HEK293 (cell line): ENCODE measurements around the gene EPG5.

ENCODE experiments used
- CTCF ChIA-PET: fragments of 350-600 bp; formaldehyde crosslinking; extraction: SDS; loops from one replicate; lab custom pipeline; 2021; ENCODE audit warnings: antibody characterized with exemption; lab: Yijun Ruan, JAX
- POLR2A ChIA-PET: fragments of 300-600 bp; formaldehyde crosslinking; extraction: SDS; loops from one replicate; lab custom pipeline; 2020; ENCODE audit warnings: antibody characterized with exemption, inconsistent platforms; lab: Yijun Ruan, JAX
- H3K27ac ChIP-seq: fragments of 200-500 bp; sonication (Bioruptor generic); 2 replicates; pipeline ENCODE4 v1.5.1; 2014; ENCODE audit warnings: low read depth, low read length, control low read depth, inconsistent platforms; ENCODE audit errors: extremely low read depth
- H3K36me3 ChIP-seq, 2 experiments: fragments of 200-500 bp in 1 of 2; sonication (Bioruptor generic) in 1 of 2; 1 replicate in 1 of 2; 2 replicates in 1 of 2; pipeline ENCODE4 v1.5.1; 2014 to 2017; ENCODE audit warnings: inconsistent platforms in 2 of 2, low read length in 2 of 2; ENCODE audit not compliant: control insufficient read depth in 2 of 2, insufficient read depth in 1 of 2
- H3K4me1 ChIP-seq: fragments of 200-500 bp; sonication (Bioruptor generic); 2 replicates; pipeline ENCODE4 v1.5.1; 2014; ENCODE audit warnings: mild to moderate bottlenecking, low read length, inconsistent platforms; ENCODE audit not compliant: control insufficient read depth, insufficient read depth
- H3K4me3 ChIP-seq: 2 replicates; pipeline ENCODE4 v1.5.1; 2011; ENCODE audit warnings: low read depth, mild to moderate bottlenecking, control low read depth, low read length, moderate library complexity
- H3K9me3 ChIP-seq: fragments of 200-500 bp; sonication (Bioruptor generic); 2 replicates; pipeline ENCODE4 v1.5.1; 2014; ENCODE audit warnings: low read depth, low read length, inconsistent platforms; ENCODE audit not compliant: control insufficient read depth, insufficient read depth
- BCL11A ChIP-seq: fragments of 450-650 bp; formaldehyde crosslinking; IDR thresholded peaks from 2 replicates; pipeline ENCODE4 v1.5.1; 2016; ENCODE audit warnings: low read depth, missing biosample characterization, missing genetic modification characterization
- ELK4 ChIP-seq: IDR thresholded peaks from 2 replicates; pipeline ENCODE4 v1.6.1; 2011; ENCODE audit warnings: mild to moderate bottlenecking, low read depth, low read length, borderline replicate concordance
- IKZF3 ChIP-seq: fragments of 450-650 bp; IDR thresholded peaks from 2 replicates; pipeline ENCODE4 v1.5.0; 2018; ENCODE audit warnings: missing biosample characterization, mild to moderate bottlenecking, missing genetic modification characterization, moderate library complexity
- MEIS1 ChIP-seq: sonication (generic); formaldehyde crosslinking; IDR thresholded peaks from 2 replicates; pipeline ENCODE4 v1.8.1; 2022; ENCODE audit warnings: missing genetic modification reagents, mild to moderate bottlenecking, borderline replicate concordance
- SCRT1 ChIP-seq: fragments of 450-650 bp; formaldehyde crosslinking; IDR thresholded peaks from 2 replicates; pipeline ENCODE4 v1.5.1; 2016; ENCODE audit warnings: missing biosample characterization, missing genetic modification characterization, borderline replicate concordance
- TSHZ1 ChIP-seq: fragments of 450-650 bp; formaldehyde crosslinking; IDR thresholded peaks from 2 replicates; pipeline ENCODE4 v1.5.1; 2016; ENCODE audit warnings: missing biosample characterization, missing genetic modification characterization, borderline replicate concordance
- ZBTB49 ChIP-seq: fragments of 450-650 bp; formaldehyde crosslinking; IDR thresholded peaks from 2 replicates; pipeline ENCODE4 v1.5.1; 2016; ENCODE audit warnings: missing biosample characterization, missing genetic modification characterization, low read depth
- ZBTB7A ChIP-seq: fragments of 450-650 bp; formaldehyde crosslinking; IDR thresholded peaks from 2 replicates; pipeline ENCODE4 v1.5.1; 2016; ENCODE audit warnings: low read depth, missing biosample characterization, missing genetic modification characterization
- ZFP41 ChIP-seq: fragments of 450-650 bp; formaldehyde crosslinking; IDR thresholded peaks from 2 replicates; pipeline ENCODE4 v1.5.1; 2016; ENCODE audit warnings: missing biosample characterization, missing genetic modification characterization, borderline replicate concordance
- ZNF157 ChIP-seq: fragments of 450-650 bp; formaldehyde crosslinking; IDR thresholded peaks from 2 replicates; pipeline ENCODE4 v1.5.1; 2016; ENCODE audit warnings: missing biosample characterization, missing genetic modification characterization
- ZNF394 ChIP-seq: fragments of 450-650 bp; formaldehyde crosslinking; IDR thresholded peaks from 2 replicates; pipeline ENCODE4 v1.5.1; 2016; ENCODE audit warnings: missing biosample characterization, missing genetic modification characterization, mild to moderate bottlenecking, moderate library complexity, borderline replicate concordance
- ZNF830 ChIP-seq: fragments of 450-650 bp; IDR thresholded peaks from 2 replicates; pipeline ENCODE4 v1.5.0; 2018; ENCODE audit warnings: missing biosample characterization, missing genetic modification characterization, low read depth, mild to moderate bottlenecking, moderate library complexity
- TF ChIP-seq, protein P1 (sequence below): fragments of 450-650 bp; formaldehyde crosslinking; IDR thresholded peaks from 2 replicates; pipeline ENCODE4 v1.5.1; 2016; ENCODE audit warnings: missing biosample characterization, missing genetic modification characterization
- TF ChIP-seq, protein P2 (sequence below): fragments of 450-650 bp; formaldehyde crosslinking; IDR thresholded peaks from 2 replicates; pipeline ENCODE4 v1.5.1; 2016; ENCODE audit warnings: missing biosample characterization, missing genetic modification characterization
- TF ChIP-seq, protein P3 (sequence below): fragments of 450-650 bp; formaldehyde crosslinking; IDR thresholded peaks from 2 replicates; pipeline ENCODE4 v1.5.1; 2016; ENCODE audit warnings: missing biosample characterization, missing genetic modification characterization

Gene EPG5

GRCh38 chr18:45830917-45831316, 136.2 kb downstream of the EPG5 start:
- H3K9me3 ChIP-seq = no peaks in the 10 kb centered on the region
- H3K4me1 ChIP-seq = no peaks in the 10 kb centered on the region
- TF ChIP-seq, protein P1, sequence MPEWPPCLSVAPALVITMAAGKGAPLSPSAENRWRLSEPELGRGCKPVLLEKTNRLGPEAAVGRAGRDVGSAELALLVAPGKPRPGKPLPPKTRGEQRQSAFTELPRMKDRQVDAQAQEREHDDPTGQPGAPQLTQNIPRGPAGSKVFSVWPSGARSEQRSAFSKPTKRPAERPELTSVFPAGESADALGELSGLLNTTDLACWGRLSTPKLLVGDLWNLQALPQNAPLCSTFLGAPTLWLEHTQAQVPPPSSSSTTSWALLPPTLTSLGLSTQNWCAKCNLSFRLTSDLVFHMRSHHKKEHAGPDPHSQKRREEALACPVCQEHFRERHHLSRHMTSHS = no peak
- TF ChIP-seq, protein P2, sequence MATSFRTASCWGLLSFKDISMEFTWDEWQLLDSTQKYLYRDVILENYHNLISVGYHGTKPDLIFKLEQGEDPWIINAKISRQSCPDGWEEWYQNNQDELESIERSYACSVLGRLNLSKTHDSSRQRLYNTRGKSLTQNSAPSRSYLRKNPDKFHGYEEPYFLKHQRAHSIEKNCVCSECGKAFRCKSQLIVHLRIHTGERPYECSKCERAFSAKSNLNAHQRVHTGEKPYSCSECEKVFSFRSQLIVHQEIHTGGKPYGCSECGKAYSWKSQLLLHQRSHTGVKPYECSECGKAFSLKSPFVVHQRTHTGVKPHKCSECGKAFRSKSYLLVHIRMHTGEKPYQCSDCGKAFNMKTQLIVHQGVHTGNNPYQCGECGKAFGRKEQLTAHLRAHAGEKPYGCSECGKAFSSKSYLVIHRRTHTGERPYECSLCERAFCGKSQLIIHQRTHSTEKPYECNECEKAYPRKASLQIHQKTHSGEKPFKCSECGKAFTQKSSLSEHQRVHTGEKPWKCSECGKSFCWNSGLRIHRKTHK (tag by site-specific recombination) = no peak
- TF ChIP-seq BCL11A (tag by site-specific recombination) (no peak), ZNF830 (tag by site-specific recombination) (no peak), ZFP41 (tag by site-specific recombination) (no peak), ZBTB49 (tag by site-specific recombination) (no peak), ZNF157 (tag by site-specific recombination) (no peak), SCRT1 (no peak), ZBTB7A (tag by site-specific recombination) (no peak), ZNF394 (tag by site-specific recombination) (no peak), MEIS1 (CRISPR knock-in tag) (no peak)
- TF ChIP-seq, protein P3, sequence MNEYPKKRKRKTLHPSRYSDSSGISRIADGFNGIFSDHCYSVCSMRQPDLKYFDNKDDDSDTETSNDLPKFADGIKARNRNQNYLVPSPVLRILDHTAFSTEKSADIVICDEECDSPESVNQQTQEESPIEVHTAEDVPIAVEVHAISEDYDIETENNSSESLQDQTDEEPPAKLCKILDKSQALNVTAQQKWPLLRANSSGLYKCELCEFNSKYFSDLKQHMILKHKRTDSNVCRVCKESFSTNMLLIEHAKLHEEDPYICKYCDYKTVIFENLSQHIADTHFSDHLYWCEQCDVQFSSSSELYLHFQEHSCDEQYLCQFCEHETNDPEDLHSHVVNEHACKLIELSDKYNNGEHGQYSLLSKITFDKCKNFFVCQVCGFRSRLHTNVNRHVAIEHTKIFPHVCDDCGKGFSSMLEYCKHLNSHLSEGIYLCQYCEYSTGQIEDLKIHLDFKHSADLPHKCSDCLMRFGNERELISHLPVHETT (tag by site-specific recombination) = no peak
- no peaks in the 10 kb centered on the region for H3K36me3 ChIP-seq
- POLR2A ChIA-PET = no interaction called here
- H3K4me3 ChIP-seq = no peak overlapping the region
- CTCF ChIA-PET = interaction anchor here (0.6 kb wide), 1 partner anchor 144 kb away, joined by 3 read pairs; no protein-coding TSS in a partner anchor
- no peak overlapping the region for H3K27ac ChIP-seq

GRCh38 chr18:45829855-45830254, 137.3 kb downstream of the EPG5 start:
- H3K9me3 ChIP-seq = no peaks in the 10 kb centered on the region
- no peaks in the 10 kb centered on the region for H3K36me3 ChIP-seq
- ChIA-PET CTCF (interaction anchor here (0.6 to 1.1 kb wide), 2 partner anchors 104 to 1269 kb away, joined by 3 to 4 read pairs; no protein-coding TSS in a partner anchor), POLR2A (no interaction called here)
- no peaks in the 10 kb centered on the region for H3K4me1 ChIP-seq
- no peak overlapping the region for H3K4me3 ChIP-seq
- TF ChIP-seq TSHZ1 (no peak), ELK4 (no peak), IKZF3 (tag by site-specific recombination) (no peak)
- H3K27ac ChIP-seq = no peak overlapping the region
